Thymus (tissue), 11 donors: ENCODE data around the gene NETO1. TPM values are rescaled to one million over a fixed set of nuclear protein-coding genes. Genes with fewer than 3 reads are reported as not detected.

ENCODE experiments used
- DNase-seq, 9 donors: peaks; one replicate each; pipeline ENCODE4 v3.0.0-alpha.2; 2013; ENCODE audit warnings: low spot score in 9 of 9, low read depth in 6 of 9, missing footprints in 1 of 9
- H3K27ac ChIP-seq, 2 donors: one replicate each; pipeline ENCODE4 v1.5.1; 2013; ENCODE audit warnings: control low read depth in 1 of 2, low read depth in 1 of 2, low read length in 1 of 2, mild to moderate bottlenecking in 1 of 2, moderate library complexity in 1 of 2
- H3K27me3 ChIP-seq, 2 donors: one replicate each; pipeline ENCODE4 v1.5.1; 2013; ENCODE audit warnings: low read length in 1 of 2; ENCODE audit not compliant: control insufficient read depth in 2 of 2, insufficient read depth in 1 of 2
- H3K36me3 ChIP-seq, 2 donors: one replicate each; pipeline ENCODE4 v1.5.1; 2013; ENCODE audit warnings: low read length in 1 of 2, mild to moderate bottlenecking in 1 of 2, moderate library complexity in 1 of 2; ENCODE audit not compliant: control insufficient read depth in 2 of 2, insufficient read depth in 2 of 2
- H3K4me1 ChIP-seq, 2 donors: one replicate each; pipeline ENCODE4 v1.5.1; 2013; ENCODE audit warnings: low read length in 2 of 2; ENCODE audit not compliant: control insufficient read depth in 2 of 2, insufficient read depth in 2 of 2
- H3K4me3 ChIP-seq, 2 donors: one replicate each; pipeline ENCODE4 v1.5.1; 2013; ENCODE audit warnings: low read length in 2 of 2, control low read depth in 1 of 2, mild to moderate bottlenecking in 1 of 2
- H3K9me3 ChIP-seq, 2 donors: one replicate each; pipeline ENCODE4 v1.5.1; 2013; ENCODE audit warnings: low read length in 1 of 2, mild to moderate bottlenecking in 1 of 2; ENCODE audit not compliant: control insufficient read depth in 2 of 2, insufficient read depth in 1 of 2
- WGBS: extraction: QIAGEN DNeasy Blood & Tissue Kit; methylation state at CpG from one replicate; pipeline ENCODE4 v1.1.7; 2013; 5-methylcytosine and 5-hydroxymethylcytosine counted together
- polyA plus RNA-seq: library from polyadenylated mRNA; stranded (reverse); fragments of 200-250 nt; gene quantifications from one replicate; pipeline ENCODE4 v1.2.3, GENCODE V29; 2013
- total RNA-seq: library from RNA; stranded (reverse); fragments of 120-200 nt; gene quantifications from one replicate; pipeline ENCODE4 v1.2.4, GENCODE V29; 2013
- donor health status: healthy.

The NETO1 gene
- total and polyA plus RNA-seq, 2 donors = 0.33 to 2.1 TPM

DNA sequence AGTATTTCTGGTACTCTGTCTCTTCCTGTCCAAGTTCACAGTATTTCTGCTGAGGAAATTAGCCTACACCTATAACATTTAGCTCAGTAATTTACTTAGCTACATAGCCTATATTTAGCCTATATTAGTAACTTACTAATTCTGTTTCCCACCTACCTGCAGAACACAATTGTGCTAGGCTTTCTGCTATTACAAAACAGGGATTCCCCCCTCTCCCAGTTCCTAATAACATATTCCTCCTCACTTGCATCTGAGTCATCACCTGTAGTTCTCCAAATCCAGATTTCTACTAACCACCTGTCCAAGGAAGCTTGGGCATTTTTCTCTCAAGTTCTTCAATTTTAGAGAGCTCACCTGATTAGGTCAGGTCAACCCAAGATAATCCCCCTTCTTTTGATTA lies 94.9 kb downstream of the NETO1 start:
- H3K4me1 ChIP-seq = no peaks in the 10 kb centered on the region
- no peak overlapping the region for H3K4me3 ChIP-seq
- H3K36me3 ChIP-seq = no peaks in the 10 kb centered on the region
- no peak overlapping the region for H3K27ac ChIP-seq
- DNase-seq = no peak
- no peaks in the 10 kb centered on the region for H3K9me3 ChIP-seq
- H3K27me3 ChIP-seq = no peaks in the 10 kb centered on the region

DNA sequence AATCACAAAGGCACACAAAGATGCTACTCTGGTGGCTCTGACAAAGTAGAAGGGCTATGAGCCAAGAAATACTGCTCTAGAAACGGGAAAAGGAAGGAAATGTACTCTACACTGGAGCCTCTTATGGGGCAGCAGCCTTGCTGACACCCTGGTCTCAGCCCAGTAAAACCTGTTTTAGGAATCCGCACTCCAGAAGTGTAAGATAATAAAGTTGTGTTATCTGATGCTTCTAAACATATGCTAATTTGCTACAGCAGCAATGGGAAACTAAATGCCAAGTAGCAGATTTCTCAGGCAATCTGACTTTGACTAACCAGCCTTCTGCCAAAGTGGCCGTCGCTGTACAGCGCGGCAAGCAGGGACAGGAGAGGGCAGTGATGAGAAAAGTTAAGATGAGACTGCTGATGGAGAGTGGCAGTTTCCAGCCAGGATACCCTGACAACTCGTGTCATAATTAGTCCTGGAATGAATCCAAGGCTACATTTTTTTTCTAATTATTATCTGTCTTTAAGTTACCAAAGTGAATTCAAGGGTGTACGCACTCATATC lies 99.0 kb downstream of the NETO1 start:
- no peak overlapping the region for H3K27ac ChIP-seq
- WGBS = 81% methylated on average over 8 of the region's 8 CpGs
- H3K36me3 ChIP-seq = no peaks in the 10 kb centered on the region
- H3K4me1 ChIP-seq = no peaks in the 10 kb centered on the region
- H3K27me3 ChIP-seq = no peaks in the 10 kb centered on the region
- H3K9me3 ChIP-seq = no peaks in the 10 kb centered on the region
- no peak overlapping the region for H3K4me3 ChIP-seq
- no peak for DNase-seq

DNA sequence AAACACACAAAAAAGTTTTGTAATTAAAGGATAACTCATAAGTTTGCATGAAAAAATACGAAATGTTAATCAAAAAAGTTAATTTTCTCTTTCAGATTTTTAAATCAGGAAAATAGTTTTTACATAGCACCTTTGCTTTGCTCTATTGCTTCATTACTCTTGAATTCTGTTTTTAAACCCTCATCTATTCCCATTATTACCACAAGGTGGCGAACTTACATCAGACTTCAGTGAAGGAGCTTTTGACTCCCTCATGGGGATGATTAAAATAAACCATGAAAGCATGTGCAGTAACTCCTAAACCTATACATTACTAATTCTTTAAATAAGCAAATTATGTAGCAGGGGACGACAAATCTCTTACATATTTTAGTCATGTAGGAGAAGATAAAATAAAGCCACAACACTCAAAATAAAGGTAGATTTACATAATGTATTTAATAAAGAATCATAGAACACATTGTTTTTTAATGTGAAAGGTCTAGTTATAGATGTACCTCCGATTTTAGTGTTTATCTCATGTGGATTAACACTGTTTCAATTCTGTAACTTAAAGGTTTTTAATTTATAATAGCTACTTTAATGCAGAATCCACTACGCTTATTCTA lies 105.2 kb downstream of the NETO1 start:
- Histone ChIP-seq H3K27ac (no peak overlapping the region), H3K9me3 (no peaks in the 10 kb centered on the region), H3K27me3 (no peaks in the 10 kb centered on the region), H3K4me3 (no peak overlapping the region), H3K4me1 (no peaks in the 10 kb centered on the region), H3K36me3 (no peaks in the 10 kb centered on the region)
- DNase-seq = peak in 8 of 9 donors; percentile 23 to 72 (median 39)
- WGBS = 21% methylated on average over 5 of the region's 5 CpGs

DNA sequence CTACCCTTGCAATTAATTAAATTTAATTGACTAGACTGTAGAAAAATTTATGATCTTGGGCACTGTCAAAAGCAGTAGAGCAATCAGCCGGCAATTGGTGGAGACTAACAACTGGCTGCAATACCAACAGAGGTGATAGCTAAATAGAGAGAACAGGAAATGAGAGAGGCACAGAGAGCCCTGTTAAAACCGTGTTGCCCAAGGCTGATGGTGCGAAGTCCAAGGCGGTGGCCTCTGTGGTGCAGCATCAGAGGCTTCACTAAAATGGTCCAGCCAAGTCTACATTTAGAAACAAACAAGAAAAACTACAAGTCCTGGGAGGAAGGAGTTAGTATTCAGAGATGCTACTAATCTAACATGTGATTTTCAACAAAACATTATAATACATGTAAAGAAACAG lies 115.6 kb downstream of the NETO1 start:
- Histone ChIP-seq H3K4me1 (no peaks in the 10 kb centered on the region), H3K9me3 (no peaks in the 10 kb centered on the region), H3K4me3 (no peak overlapping the region), H3K27ac (no peak overlapping the region), H3K27me3 (no peaks in the 10 kb centered on the region), H3K36me3 (no peaks in the 10 kb centered on the region)
- no peak for DNase-seq
- WGBS = 77% methylated on average over 4 of the region's 4 CpGs

GRCh38 chr18:72742002-72742401 lies 125.8 kb downstream of the NETO1 start:
- no peaks in the 10 kb centered on the region for H3K4me1 ChIP-seq
- no peaks in the 10 kb centered on the region for H3K9me3 ChIP-seq
- H3K27ac ChIP-seq = no peak overlapping the region
- DNase-seq = no peak
- H3K36me3 ChIP-seq = no peaks in the 10 kb centered on the region
- WGBS = 92% methylated on average over 1 of the region's 1 CpG
- H3K27me3 ChIP-seq = no peaks in the 10 kb centered on the region
- no peak overlapping the region for H3K4me3 ChIP-seq

DNA sequence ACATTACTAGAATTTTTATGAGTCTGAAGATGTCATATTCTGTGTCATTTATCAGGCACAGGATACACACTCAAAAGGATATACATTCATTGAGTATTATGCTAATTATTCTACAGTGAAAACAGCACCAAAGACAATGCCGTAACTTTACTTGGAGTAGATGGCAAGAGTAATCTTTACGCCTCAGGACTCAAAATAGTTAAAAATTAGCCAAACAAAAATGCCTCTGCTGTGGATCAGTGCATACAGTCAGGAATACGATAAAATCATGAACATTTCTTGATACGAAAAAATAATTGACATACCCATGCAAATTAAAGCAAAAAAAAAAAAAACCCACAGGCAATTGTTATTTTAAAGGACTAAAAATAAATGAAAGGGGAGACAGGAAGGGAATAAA lies 129.7 kb downstream of the NETO1 start:
- 85% methylated on average over 4 of the region's 4 CpGs for WGBS

GRCh38 chr18:72727776-72728175 lies 140.0 kb downstream of the NETO1 start:
- Histone ChIP-seq H3K4me3 (no peak overlapping the region), H3K36me3 (no peaks in the 10 kb centered on the region), H3K27ac (no peak overlapping the region), H3K9me3 (peaks cover 0 to 2% of the 10 kb centered on the region in 2 donors), H3K4me1 (no peaks in the 10 kb centered on the region), H3K27me3 (no peaks in the 10 kb centered on the region)
- no peak for DNase-seq
- 96% methylated on average over 6 of the region's 6 CpGs for WGBS

More for the DNA sequence above, 129.7 kb downstream of the NETO1 start:
- no peaks in the 10 kb centered on the region for H3K9me3 ChIP-seq
- no peak overlapping the region for H3K27ac ChIP-seq
- no peaks in the 10 kb centered on the region for H3K27me3 ChIP-seq
- no peak overlapping the region for H3K4me3 ChIP-seq
- H3K4me1 ChIP-seq = no peaks in the 10 kb centered on the region
- no peak for DNase-seq
- H3K36me3 ChIP-seq = no peaks in the 10 kb centered on the region

DNA sequence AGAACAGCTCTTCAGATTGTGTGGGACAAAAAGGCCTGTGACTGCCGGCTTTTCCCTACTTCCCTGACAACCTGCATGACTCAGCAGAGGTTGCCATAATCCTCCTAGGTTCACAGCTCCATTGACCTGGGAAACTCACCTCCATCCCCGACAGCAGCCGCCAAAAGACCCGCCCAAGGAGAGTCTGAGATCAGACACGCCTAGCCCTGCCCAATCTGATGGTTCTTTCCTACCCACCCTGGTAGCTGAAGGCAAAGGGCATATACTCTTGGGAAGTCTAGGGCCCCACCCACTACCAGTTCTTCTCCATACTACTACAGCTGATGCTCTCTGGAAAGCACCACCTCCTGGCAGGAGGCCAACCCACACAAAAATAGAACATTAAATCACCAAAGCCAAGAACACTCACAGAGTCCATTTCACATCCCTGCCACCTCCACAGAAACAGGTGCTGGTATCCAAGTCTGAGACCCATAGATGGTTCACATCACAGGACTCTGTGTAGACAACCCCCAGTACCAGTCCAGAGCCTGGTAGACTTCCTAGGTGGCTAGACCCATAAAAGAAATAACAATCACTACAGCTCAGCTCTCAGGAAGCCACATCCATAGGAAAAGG lies 140.6 kb downstream of the NETO1 start:
- WGBS = 95% methylated on average over 5 of the region's 5 CpGs
- DNase-seq = no peak
- Histone ChIP-seq H3K27ac (no peak overlapping the region), H3K9me3 (peaks cover 0 to 2% of the 10 kb centered on the region in 2 donors), H3K4me1 (no peaks in the 10 kb centered on the region), H3K36me3 (no peaks in the 10 kb centered on the region), H3K4me3 (no peak overlapping the region), H3K27me3 (no peaks in the 10 kb centered on the region)

DNA sequence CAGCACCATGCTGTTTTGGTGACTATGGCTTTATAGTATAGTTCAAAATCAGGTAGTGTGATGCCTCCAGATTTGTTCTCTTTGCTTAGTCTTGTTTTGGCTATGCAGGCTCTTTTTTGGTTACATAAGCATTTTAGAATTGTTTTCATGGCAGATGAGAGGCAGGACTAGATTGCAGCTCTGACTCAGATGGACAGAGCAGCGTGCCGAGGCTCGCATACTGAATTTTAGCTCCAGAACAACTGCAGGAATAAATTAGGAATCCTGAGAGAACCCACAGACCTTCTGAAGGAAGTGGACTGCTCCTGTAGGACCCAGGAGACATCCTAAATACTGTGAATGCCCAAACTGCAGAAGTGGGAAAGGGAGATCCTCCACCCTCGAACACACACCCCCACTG lies 141.6 kb downstream of the NETO1 start:
- H3K27me3 ChIP-seq = no peaks in the 10 kb centered on the region
- no peaks in the 10 kb centered on the region for H3K36me3 ChIP-seq
- no peaks in the 10 kb centered on the region for H3K4me1 ChIP-seq
- peaks cover 0 to 2% of the 10 kb centered on the region in 2 donors for H3K9me3 ChIP-seq
- DNase-seq = no peak
- H3K4me3 ChIP-seq = no peak overlapping the region
- WGBS = 94% methylated on average over 4 of the region's 4 CpGs
- H3K27ac ChIP-seq = no peak overlapping the region
